NOMO-1 treated with DMSO at 0.1 percent for 48 hours (cell line): ENCODE measurements around the gene RAMACL.
"Not testable (repeated sequence)": the region's sequence is repeated elsewhere in the genome, so short reads cannot be mapped to it uniquely, and the experiment has no call there.

Source experiments
- DNase-seq: peaks from one replicate; lab custom pipeline; 2025; ENCODE audit not compliant: unreplicated experiment; lab: John Stamatoyannopoulos, UW

RAMACL gene

GRCh38 chr6:166596776-166597507 is 10.5 kb upstream of the RAMACL start:
- no peak for DNase-seq

DNA sequence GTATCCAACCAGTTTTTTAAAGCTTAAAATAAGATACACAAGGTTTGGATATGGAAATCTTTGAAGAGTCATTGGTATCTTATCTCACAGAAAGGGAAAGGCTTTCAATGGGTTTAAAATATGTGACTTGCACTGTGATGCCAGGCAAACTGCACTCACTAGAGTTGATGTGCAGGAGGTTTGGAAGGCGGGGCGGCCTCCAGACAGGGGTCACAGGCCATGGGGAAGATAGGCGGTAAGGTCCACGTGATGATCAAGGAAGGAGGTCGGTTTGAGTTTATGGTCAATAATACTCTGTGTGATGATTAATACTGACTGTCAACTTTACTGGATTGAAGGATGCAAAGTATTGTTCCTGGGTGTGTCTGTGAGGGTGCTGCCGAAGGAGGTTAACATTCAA is 9.5 kb upstream of the RAMACL start:
- DNase-seq = no peak

GRCh38 chr6:166595061-166595780 is 8.7 kb upstream of the RAMACL start:
- no peak for DNase-seq

DNA sequence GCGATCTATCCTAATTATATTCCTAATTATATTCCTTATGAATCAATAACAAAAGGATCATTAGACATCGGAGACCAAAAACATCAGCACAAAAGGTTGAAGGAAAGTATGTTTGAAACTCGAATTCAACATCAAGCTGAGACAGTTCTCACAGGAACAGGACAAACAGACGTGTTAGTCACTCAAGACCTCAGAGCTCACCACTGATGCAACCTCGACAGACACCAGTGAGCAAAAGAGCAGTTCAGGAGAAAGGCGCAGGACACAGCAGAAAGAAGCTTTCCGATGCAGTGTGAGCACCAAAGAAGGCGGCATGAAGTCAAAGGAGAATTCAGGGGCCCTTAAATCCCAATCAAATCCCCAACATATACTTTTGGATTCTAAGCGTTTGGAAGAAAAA is 6.3 kb upstream of the RAMACL start:
- DNase-seq = peak; percentile 14

DNA sequence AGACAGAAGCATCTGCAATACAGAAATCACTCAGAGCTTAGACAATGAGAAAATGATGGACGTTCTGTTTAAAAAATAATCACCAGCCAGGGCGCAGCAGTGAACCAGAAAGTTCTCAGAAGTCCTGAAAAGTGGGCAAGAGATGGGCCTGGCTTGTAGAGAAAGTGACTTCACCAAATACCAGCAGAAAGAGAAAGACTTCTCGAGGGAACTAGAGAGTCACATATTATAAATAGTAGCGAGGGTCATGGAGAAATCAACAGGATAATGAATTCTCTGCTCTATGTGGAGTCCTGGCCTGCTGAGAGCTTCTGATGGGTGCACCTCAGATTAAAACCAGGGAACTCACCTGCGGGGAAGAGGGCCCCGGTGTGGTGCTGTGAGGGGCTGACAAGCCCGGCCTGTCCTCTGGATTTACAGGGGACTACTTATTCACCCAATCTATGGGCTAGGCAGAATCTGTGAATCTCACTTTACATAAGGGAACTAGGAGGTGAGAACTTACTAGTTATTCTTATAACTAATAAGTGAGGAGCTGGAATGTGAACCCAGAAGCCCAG is 5.6 kb upstream of the RAMACL start:
- DNase-seq = no peak

GRCh38 chr6:166591026-166591425 is 4.5 kb upstream of the RAMACL start:
- no peak for DNase-seq

DNA sequence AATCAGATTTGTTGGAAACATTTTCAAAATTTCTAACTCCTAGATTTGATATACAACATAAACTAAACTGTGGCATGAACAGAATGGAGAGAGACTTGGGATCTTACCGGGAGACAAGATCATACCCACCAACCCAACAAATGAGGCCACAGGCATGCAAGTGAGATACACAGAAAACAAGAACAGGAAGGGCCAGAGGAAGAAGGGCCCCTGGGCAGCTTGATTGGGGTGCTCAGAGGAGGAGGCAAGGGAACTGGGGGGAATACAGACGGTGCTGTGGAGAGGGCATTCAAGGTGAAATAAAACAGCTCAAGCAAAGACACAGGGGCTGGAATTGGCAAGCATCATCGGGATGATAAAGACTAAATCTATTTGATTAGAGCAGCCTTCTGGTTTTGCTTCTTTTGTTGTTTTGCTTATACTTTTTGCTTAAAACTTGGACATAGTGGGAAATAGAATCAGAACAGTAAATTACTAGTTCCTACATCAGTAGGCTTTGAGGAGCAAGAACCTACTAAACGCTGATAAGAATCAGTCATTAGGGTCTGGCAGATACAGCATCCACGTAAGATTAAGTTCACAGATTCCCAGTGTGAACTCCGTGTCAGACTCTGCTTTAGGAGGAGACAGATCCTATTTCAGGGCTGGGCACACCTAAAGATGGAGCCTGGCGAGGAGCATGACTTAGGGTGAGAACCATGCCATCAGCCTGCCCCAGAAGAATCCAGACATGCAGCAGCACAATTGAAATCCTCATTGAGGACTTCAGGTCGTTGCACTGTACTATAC is 3.5 kb upstream of the RAMACL start:
- peak; percentile 7 for DNase-seq

GRCh38 chr6:166589337-166589731 is 2.9 kb upstream of the RAMACL start:
- no peak for DNase-seq

- peak; percentile 83 for DNase-seq
Measured at GRCh38 chr6:166588691-166589336, 2.3 kb upstream of the RAMACL start.

DNA sequence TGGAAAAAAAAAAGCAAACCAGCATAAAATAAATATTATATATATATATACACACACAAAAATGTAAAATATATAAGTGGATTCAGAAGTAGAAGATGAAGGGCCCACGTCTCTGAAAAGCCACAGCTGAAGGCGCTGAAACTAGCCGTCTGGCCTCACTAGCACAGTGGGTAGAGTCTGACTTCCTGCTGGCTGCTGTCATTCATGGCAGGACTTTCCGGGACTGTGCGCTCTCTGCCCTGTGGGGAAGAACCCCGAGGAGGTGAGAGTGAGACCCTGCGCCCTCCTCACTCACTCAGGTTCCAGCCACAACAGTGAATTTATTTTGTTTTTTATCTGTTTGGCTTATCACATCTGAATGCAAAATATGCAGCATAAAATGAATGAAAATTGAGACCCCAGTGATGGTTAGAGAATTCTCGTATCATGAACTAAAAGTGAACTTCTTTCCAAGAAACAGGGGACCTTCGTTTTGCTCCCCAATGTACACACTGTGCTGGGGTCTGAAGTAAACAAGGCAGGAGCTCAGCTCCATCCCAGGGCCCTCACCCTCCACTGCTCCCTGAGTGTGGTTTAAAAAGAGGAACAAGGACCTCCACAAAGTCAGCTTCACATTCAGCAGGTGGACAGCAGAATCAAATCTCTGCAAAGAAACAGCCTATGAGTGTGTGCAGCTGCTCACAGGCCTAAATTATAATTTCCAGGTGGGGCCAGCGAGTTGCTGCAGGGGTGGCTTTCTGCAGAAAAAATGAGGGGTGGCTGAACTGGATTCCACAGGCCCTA is 1.3 kb upstream of the RAMACL start:
- DNase-seq = peak; percentile 68

DNA sequence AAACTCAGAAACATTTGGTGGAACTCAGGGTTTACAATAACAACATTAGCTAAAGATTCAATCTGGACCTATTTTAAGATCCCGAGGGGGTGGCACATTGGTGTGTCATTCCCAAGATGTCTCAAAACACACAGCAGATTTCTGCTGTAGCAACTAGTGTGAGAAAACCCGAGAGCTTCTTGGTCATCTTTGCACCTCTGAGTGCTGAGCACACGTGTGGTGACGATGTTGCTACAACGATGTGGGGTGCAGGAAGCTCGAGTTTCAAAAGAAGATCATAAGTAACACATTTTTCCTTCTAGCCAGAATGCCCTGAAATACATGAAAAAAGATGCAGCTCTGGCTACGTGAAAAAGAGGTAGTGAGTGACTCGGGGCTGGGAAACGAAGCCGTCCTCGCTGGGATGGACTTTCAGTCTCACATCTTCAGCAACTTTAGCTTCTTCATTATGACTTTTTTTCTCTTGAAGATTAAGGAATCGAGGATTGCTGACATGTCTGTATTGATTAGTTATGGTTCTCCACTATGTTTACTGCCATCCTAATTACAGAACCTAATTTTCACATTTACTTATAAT is 1.5 kb downstream of the RAMACL start:
- DNase-seq = no peak

- peak; percentile 17 for DNase-seq
Measured at GRCh38 chr6:166584155-166584554, 2.3 kb downstream of the RAMACL start.

DNA sequence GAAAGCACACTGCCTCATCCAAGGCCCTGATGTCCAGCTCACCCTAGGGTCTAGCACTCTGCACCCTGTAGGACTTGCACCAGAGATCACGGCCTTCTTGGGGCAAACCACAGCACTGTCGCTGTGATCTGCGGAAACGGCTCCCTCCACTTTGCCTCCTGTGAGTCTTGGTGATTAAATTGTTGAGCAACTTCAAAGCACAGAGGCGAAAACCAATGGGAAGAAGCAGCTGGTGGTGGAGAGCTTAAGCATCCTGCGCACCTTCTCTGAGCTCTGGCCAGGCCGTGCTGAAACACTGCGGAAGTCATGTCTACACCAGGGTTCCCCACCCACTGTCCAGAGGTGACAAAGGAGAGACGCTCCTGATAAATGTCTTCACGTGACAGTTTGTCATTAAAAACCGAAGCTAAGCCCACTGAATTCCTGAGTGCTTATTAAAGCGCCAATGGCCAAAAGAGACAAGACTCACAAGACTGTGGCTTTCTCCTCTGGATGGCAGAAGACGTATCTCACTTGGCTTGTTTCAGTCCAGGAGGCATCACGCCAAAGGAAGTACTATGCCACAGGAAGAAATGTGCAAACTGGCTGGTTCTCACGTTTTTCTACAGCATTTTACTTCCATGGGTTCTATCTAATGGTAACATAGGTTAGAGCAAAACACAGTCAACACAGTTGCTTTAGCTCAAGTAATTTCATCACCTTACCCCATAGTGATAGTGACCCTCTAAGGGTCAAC is 3.1 kb downstream of the RAMACL start:
- no peak for DNase-seq

GRCh38 chr6:166582258-166582657 is 4.2 kb downstream of the RAMACL start:
- no peak for DNase-seq

DNA sequence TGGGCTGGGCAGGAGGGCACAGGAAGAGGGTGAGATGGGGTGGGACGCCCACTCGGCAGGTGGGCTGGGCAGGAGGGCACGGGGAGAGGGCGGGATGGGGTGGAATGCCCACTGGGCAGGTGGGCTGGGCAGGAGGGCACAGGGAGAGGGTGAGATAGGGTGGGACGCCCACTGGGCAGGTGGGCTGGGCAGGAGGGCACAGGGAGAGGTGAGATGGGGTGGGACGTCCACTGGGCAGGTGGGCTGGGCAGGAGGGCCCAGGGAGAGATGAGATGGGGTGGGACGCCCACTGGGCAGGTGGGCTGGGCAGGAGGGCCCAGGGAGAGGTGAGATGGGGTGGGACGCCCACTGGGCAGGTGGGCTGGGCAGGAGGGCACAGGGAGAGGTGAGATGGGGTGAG is 4.7 kb downstream of the RAMACL start:
- DNase-seq = not testable (repeated sequence)

- no peak for DNase-seq
Measured at GRCh38 chr6:166581091-166581511, 5.4 kb downstream of the RAMACL start.

- no peak for DNase-seq
Measured at GRCh38 chr6:166580076-166581050, 6.1 kb downstream of the RAMACL start.

GRCh38 chr6:166579237-166579850 is 7.1 kb downstream of the RAMACL start:
- DNase-seq = no peak
